ENCODE data around the gene NBEA.

NBEA gene

DNA sequence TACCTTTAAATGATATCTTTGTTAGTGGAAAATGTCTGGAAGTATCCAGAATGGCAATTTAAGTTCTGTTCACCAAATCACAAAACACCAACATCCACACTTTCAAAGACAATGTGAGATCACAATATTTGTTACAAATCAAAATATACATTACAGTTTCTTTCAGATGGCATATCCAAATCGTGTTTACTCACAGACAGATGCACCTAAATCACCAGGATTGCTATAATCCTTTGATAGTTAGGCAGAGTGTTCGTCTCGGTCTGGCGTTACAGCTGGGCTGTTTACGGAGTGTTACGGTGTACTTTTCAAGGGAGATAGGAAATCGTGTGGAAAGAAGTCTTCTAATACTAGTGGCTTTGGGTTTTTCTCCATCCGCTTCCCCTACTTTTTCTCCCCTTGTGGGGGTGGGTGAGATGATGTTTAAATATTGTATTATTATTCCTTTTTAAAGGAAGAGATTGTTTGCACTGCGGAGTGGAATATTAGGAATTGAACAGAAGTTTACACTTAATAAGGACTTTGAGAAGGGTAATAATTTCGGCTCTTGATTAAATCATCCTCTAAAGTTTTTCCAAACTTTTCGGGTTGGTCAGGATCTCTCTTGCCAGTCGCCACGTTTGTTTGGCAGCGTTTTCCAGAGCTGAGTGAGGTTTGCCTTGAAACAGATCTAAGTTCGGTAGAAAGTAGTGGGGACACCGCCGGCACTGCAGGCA, 532.6 kb downstream of the NBEA start:
- DNase-seq (ENCODE audit: low read depth in 2 of 2), result no peak

GRCh38 chr13:35475212-35475959, 533.3 kb downstream of the NBEA start:
- DNase-seq (ENCODE audit: low read depth in 2 of 2), result no peak

DNA sequence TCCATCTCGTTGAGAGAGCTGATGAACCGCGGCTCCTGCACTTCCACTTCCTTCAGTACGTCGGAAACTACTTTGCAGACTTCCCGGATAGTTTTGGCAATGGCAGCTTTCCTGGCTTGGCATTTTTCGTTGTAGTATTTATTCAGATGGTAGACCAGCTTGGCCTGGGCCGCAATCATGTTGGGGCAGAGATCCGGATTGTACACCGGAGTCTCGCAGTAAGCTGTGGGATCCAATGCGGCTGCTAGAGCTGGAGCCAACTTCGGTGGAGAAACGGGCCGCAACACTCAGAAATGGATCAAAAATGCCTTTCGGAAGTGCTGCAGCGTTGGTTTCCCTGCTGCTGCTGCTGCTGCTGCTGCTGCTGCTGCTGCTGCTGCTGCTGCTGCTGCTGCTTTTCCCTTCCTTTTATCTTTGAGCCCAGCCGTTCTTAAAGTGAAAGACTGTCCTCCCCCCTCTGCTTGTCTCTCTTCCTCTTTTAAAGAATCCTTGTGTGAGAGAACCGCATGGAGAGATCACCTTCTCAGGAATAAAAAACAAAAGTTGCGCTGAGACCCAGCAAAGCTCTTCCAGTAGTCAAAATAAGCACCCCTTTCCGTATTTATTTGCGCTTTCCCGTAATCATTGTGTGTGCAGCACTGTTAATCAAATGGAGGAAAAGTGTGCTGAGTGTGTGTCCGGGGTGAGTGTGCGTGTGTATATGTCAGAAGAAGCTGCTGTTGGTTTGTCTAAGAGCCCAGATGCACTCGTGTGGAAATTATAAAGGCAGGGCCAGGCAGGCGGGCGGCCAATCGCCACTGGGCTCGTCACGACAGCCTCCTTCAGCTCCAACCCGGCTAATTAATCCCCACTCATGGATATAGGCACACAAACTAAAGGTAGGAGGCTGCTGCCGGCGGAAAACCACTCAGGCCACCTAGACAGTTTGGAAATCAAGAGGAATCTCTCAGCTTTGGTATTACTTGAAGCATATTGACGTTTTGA, 534.2 kb downstream of the NBEA start, which contains the start of gene MAB21L1:
TSS of gene MAB21L1 (minus strand) at position 730 of the 984 bp plus-strand sequence. CDS start at position 179, 551 bp downstream.
- no peak for DNase-seq (ENCODE audit: low read depth in 2 of 2)

GRCh38 chr13:35477386-35477946, 535.4 kb downstream of the NBEA start:
- DNase-seq (ENCODE audit: low read depth in 2 of 2), result no peak

GRCh38 chr13:35478271-35479037, 536.4 kb downstream of the NBEA start:
- DNase-seq (ENCODE audit: low read depth in 2 of 2), result no peak

- DNase-seq (ENCODE audit: low read depth in 2 of 2), result no peak
Measured at GRCh38 chr13:35479038-35479492, 537.0 kb downstream of the NBEA start.

- DNase-seq (ENCODE audit: low read depth in 2 of 2), result no peak
Measured at GRCh38 chr13:35479706-35480105, 537.6 kb downstream of the NBEA start.

DNA sequence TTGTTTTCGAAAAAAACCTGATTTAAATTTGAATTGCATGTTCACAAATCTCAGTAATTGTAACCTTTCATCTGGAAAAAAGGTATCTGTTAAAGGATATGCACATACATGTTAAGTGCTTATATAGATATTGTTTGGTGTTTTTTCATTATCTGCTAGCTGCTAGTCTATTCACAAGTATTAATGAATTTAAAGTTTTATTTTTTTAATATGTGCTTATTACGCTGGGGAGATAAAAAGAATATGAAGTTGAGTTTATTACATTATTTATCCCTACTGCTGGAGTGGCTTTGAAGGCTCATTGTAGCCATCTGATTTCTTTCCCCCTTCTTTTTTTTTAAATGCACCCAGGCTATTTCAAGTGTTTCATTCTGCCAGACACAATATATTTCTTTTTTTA, 538.3 kb downstream of the NBEA start:
- no peak for DNase-seq (ENCODE audit: low read depth in 2 of 2)

GRCh38 chr13:35481777-35482176, 539.7 kb downstream of the NBEA start:
- DNase-seq (ENCODE audit: low read depth in 2 of 2), result no peak

DNA sequence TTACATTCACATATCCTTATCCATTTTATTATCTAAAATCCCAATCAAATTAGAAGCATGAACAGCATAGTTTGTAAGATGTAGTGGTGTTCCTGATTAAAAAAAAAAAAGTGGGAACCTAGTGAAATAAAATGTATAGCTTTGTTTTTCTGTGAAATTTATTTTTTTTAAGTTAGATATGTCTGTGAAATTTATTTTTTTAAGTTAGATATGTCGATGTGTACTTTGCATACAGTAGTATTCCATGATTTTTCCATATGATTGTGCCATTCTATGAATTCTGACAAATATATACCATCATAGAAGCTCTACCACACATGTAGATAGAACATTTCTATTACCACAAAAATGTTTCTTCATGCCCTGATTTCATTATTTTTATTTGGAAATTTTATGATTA, 540.5 kb downstream of the NBEA start:
- DNase-seq (ENCODE audit: low read depth in 2 of 2), result no peak

DNA sequence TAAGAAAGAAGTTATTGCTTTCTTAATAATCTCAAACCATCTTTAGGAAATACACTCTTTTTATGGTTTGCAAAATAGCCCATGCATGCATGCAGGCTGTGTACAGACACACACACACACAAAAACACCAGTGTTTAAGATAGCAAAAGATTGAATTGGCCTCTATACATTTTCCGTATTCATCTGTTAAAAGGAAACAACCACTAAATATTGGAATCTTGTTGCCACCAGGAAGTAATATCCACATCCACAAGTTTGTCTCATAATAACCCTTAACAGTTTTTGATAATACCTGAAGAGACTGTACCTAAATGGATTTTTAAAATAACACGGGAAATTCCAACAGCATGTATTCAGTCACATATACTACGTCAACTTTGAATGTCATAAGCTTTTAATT, 541.7 kb downstream of the NBEA start:
- no peak for DNase-seq (ENCODE audit: low read depth in 2 of 2)

DNA sequence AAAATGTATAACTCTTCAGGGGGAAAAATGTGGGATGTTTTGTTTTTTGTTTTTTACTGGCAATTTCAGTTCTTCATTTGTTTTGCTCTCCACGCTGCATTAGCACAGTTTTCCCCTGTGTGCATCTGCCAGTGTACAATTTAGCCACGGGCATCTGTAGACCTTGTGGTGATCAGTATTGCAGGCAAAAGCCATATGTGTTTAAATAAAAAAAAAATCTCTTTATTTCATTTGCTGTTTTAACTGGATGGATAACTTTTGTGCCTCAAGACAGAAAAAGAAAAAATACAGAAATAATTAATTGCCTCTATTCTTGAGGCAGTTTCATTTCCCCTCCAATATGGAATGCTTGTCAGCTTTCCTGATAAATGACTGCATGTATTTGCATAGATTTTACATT, 542.3 kb downstream of the NBEA start:
- DNase-seq (ENCODE audit: low read depth in 2 of 2), result no peak

DNA sequence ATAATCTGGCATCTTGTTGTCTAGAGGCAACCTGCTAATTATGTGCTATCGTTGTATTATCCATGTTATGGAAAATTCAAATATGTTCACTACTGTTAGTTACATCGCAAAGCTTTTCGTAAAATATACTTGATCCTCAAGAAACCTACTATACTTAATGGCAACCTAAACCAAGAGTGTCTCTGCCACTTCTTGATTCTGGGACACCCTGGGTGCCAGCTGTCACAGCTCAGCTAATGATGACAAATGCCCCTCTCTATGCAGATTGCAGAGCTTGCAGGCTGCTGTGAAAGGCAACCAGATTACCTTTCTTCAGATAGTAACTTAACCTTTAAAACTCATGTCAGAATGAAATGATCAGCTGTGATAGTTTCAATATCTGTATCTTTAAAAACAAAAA, 543.4 kb downstream of the NBEA start:
- DNase-seq (ENCODE audit: low read depth in 2 of 2), result no peak

- no peak for DNase-seq (ENCODE audit: low read depth in 2 of 2)
Measured at GRCh38 chr13:35489050-35489449, 547.0 kb downstream of the NBEA start.

DNA sequence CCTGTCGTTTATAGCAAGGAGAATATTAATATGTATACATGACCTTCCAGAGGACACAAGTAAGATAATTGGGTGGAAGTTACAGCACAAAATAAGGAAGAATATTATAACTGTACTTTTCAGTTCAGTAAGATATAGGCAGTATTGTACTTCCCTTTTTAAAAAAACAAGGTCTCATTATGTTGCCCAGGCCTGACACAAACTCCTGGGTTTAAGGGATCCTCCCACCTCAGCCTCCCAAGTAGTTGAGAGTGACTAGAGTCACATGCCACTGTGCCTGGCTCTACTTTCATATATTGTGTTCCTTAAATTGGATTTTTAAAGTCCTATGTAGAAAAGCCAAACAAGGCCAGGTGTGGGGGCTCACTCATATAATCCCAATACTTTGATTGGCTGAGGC, 553.9 kb downstream of the NBEA start:
- no peak for DNase-seq (ENCODE audit: low read depth in 2 of 2)

- no peak for DNase-seq (ENCODE audit: low read depth in 2 of 2)
Measured at GRCh38 chr13:35496761-35497386, 554.8 kb downstream of the NBEA start.

- DNase-seq (ENCODE audit: low read depth in 2 of 2), result no peak
Measured at GRCh38 chr13:35498231-35498630, 556.2 kb downstream of the NBEA start.

DNA sequence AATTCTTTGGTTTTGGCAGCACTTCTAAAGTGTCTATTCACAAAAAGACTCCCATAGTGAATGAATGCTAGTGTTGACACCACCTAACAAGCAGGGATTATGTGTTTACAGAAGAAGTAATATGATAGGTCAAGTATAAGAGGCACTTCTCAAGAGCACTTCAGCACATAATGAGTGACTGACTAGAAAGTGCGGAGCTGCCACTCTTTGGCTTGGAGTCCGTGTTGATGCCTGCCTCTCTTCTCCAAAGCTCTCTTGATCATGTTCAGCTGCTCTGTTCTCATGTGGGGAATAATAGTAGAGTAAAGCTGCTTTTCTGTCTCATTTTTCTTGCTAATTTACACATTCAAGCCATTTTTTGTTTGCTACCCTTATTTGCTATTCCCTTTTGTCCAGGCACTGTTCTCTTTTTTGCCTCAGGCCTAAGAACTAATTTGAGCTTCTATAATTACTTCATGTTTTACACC, 557.2 kb downstream of the NBEA start:
- no peak for DNase-seq (ENCODE audit: low read depth in 2 of 2)

- DNase-seq (ENCODE audit: low read depth in 2 of 2), result no peak
Measured at GRCh38 chr13:35499676-35500075, 557.6 kb downstream of the NBEA start.

- DNase-seq (ENCODE audit: low read depth in 2 of 2), result no peak
Measured at GRCh38 chr13:35500144-35500543, 558.1 kb downstream of the NBEA start.
